IPS DF 4.7 (cell line): ENCODE data around the gene DNAH14.

ENCODE experiments used
- DNase-seq: peaks from one replicate; pipeline ENCODE4 v3.0.0-alpha.2; 2013; ENCODE audit warnings: low spot score; ENCODE audit errors: extremely low read depth

Gene DNAH14

GRCh38 chr1:225396357-225396756 is 466.9 kb downstream of the DNAH14 start:
- DNase-seq: no peak

- DNase-seq: no peak
Measured at GRCh38 chr1:225400968-225401367, 471.5 kb downstream of the DNAH14 start.

- DNase-seq: no peak
Measured at GRCh38 chr1:225406976-225407725, 477.7 kb downstream of the DNAH14 start.

- no peak for DNase-seq
Measured at GRCh38 chr1:225407755-225408154, 478.3 kb downstream of the DNAH14 start.

- no peak for DNase-seq
Measured at GRCh38 chr1:225408249-225408648, 478.8 kb downstream of the DNAH14 start.

- DNase-seq: no peak
Measured at GRCh38 chr1:225409051-225409450, 479.6 kb downstream of the DNAH14 start.

- no peak for DNase-seq
Measured at GRCh38 chr1:225410036-225410435, 480.6 kb downstream of the DNAH14 start.

- DNase-seq: no peak
Measured at GRCh38 chr1:225412321-225412720, 482.8 kb downstream of the DNAH14 start.

GRCh38 chr1:225412803-225413351 is 483.4 kb downstream of the DNAH14 start:
- no peak for DNase-seq

- no peak for DNase-seq
Measured at GRCh38 chr1:225413708-225414375, 484.4 kb downstream of the DNAH14 start.

- no peak for DNase-seq
Measured at GRCh38 chr1:225415307-225415706, 485.8 kb downstream of the DNAH14 start.

GRCh38 chr1:225415967-225416745 is 486.7 kb downstream of the DNAH14 start:
- no peak for DNase-seq

GRCh38 chr1:225418059-225418458 is 488.6 kb downstream of the DNAH14 start:
- DNase-seq: no peak

GRCh38 chr1:225418598-225418997 is 489.1 kb downstream of the DNAH14 start:
- DNase-seq: no peak

GRCh38 chr1:225422031-225422605 is 492.6 kb downstream of the DNAH14 start:
- DNase-seq: no peak

GRCh38 chr1:225422795-225423517 is 493.5 kb downstream of the DNAH14 start:
- no peak for DNase-seq

GRCh38 chr1:225423518-225423855 is 494.0 kb downstream of the DNAH14 start:
- no peak for DNase-seq

GRCh38 chr1:225424562-225425200 is 495.2 kb downstream of the DNAH14 start:
- no peak for DNase-seq

GRCh38 chr1:225425201-225425786 is 495.8 kb downstream of the DNAH14 start:
- no peak for DNase-seq
